HuH-7.5 (cell line): Measurements from ENCODE around the gene LPCAT1.

Source experiments
- DNase-seq: peaks from one replicate; pipeline ENCODE4 v3.0.0; 2011; ENCODE audit warnings: low spot score

LPCAT1 gene

DNA sequence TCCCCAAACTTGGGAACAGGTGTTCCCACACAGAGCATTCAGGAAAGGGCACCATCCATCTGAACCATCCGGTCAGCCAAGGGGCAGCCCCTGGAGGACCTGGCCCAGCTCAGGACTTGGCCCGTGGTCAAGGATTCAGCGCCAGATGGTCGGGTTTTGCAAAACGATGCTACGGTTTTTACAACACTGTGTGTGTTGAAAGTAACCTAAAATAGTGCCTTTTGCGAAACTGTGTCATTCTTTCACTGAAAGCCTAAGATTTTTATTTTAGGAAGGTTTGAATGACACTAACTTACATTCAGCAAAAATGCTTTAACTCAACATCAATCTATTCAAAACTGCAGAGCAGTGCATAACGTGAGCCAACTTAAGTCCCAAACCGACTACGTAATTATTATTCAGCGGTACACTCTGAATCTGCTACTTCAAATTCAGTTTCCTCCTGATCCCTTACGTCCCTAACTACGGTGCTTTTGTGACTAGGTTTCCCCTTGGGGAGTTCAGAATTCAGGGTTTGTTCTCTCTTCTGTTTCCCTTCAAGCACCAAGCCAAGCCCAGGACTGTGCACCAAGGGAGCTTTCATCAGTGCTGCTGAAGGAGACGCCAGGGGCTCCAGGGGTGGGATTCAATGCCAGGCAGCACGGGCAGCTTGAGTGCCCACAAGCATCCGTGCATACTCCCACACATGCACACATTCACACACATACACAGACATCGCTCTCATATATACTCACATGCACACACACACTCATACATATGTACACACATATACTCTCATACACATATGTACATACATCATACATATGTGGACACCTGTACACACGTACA lies 25.8 kb downstream of the LPCAT1 start:
- DNase-seq: no peak

DNA sequence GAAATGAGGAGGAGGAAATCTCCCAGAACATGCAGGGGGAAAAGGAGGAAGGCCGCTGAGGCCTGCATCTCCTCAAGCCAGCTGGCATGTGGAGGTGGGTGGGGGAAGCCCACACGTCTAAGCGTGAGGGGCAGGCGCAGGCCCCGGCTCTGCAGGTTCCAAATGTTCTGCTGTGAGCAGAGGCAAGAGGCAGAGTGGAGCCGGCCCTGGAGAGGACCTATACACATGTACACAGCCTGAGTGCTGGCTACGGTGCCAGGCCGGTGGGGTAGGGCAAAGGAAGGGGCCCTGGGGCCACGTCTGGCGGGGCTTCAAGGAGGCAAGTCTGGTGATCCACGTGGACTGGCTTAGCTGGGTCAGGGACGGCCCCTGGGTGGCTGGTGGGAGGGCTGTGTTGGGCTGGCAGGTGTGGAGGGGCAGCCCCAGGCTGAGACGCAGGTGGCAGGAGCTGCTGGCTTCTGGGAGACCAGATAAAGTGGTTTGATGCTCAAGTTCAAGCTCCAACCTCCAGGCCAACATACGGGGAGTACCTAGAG lies 26.4 kb downstream of the LPCAT1 start:
- DNase-seq: no peak

DNA sequence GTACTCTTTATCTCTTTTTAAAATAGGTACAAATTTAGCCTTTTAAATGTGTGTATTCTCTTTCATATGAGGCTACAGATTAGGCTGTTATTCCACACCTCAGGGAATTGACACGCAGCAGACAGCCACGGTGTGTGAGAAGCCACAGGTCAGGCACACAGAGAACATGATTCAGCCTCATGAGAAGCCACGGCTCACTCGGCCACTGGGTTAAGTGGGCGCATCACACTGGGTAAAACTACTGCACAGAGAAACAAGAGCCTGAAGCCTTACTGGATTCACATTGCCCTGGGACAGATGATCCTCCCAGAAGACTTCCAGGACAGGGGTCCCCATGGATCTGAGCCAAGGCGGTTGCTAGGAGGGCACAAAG lies 28.2 kb downstream of the LPCAT1 start:
- no peak for DNase-seq

DNA sequence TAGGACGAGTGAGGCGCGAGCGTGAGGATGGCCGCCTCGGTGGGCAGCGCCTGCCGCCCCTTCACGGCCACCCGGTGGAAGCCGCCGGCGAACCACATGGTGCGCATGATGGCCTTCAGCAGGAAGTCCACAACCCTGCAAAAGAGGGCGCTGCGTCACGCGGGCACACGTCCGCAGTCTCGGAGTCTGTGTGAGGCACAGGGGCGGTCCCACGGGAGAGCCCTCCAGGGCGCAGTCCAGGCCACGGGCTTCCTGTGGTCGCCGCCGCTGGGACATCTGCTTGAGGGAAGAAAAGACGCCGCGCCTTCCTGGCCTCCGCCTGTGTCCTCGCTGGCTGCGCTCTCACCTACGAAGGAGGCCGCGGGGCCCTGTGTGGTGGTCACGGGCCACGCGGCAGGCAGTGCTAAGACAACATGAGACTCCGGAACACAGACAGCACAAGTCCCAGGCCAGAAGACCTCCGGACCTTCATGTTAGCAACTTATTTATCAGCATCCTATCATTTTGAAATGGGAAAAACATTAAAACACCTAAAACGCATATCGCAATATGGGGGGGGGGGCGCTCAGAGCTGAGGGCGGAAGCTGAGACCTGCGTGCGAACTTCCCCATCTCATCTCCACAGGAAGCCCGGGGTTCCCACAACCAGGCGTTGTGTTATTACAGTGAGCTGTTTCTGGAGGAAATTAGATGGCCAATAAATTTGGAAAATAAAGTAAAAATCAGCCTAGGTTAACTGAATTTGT lies 28.8 kb downstream of the LPCAT1 start:
- DNase-seq: no peak

- no peak for DNase-seq
Observed at GRCh38 chr5:1493941-1494340, 29.8 kb downstream of the LPCAT1 start.

DNA sequence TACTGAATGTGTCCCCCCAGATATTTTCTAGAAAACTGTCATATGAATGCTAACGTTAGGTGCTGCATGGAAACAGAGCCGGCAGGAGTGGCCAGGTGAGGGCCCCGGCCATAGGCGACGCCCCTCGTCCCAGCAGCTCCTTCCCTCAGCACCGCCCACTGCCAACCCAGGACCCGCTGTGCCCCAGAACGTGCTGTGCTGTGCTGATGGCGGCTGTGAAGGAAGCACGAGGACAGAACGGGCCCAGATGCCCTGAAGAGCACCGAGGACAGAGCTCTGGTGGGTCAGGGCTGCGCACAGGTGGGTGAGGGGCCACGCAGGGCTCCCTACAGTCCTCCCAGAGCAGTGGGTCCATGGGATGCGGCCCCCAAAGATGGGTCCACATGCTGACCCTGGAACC lies 30.3 kb downstream of the LPCAT1 start:
- no peak for DNase-seq

GRCh38 chr5:1492757-1493156 lies 31.0 kb downstream of the LPCAT1 start:
- no peak for DNase-seq

DNA sequence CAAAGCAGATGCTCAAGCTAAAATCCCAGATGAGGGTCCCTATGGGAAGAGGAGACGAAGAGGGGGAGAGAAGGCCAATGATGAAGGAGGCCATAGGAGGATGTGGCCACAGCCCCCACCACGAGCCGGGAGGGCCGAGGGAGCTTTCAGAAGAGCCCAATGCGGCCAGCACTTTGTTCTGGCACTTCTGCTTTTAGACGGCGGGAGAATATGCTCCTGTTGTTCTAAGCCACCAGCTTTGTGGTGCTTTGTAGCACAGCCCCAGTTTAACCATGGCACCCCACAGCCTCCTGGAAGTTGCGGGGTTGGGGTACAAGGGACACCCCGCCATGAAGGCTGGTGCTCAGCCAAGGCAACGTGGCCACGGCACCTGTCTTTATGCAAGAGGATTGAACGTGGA lies 33.4 kb downstream of the LPCAT1 start:
- DNase-seq: no peak

DNA sequence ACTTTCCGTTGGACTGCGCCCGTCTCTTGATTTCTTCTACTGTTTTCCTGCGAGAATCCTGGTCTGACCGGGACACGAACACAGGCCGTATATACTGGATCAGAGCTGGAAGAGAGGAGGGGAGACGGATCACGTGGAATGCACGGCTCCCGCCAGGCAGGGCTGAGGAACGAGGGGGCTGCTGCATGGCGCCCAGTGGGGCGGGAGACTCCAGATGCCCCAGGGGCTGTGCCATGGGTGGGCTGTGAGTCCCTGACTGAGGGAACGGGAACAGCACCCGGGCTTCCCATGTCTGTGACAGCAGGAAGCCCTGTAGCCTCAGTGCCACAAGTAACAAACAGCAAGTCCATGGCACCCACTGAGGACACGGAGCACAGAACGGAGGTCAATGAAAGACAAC lies 34.0 kb downstream of the LPCAT1 start:
- DNase-seq: no peak

DNA sequence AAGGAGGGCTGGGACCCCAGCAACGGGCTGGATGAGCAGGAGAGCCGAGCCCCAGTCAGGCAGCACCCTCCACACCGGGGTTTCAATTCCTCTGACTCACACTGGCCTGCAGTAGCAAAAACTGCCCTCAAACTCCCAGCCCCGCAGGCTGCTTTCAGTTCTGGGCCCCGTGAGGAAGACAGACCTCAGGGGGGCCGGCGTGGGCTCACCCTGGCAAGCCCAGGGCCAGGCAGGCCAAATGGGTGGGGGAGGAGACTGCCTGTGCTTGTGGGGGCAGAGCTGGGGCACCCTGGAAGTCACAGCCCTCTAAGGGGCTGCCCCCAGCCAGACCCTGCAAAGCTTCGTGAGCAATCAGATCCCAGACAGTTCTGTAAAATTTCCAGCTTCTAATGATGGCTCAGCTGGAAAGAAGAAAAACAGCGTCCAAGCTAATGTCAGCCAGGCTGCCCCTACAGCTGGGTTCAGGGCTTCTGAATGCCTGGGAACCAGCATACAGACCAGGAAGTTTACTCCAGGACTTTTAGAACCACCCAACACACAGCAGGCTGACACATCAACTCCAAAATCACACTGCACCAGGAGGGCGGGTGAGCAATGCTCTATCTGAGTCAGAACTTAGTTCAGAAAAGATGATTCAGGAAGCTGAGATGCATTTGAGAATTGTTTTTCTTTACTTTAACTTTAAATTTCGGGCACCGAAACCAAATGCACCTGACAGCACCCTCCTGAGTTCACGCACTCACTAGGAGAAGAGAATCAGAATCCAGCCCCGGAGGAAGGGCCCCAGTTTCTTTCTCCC lies 34.7 kb downstream of the LPCAT1 start:
- DNase-seq: no peak

DNA sequence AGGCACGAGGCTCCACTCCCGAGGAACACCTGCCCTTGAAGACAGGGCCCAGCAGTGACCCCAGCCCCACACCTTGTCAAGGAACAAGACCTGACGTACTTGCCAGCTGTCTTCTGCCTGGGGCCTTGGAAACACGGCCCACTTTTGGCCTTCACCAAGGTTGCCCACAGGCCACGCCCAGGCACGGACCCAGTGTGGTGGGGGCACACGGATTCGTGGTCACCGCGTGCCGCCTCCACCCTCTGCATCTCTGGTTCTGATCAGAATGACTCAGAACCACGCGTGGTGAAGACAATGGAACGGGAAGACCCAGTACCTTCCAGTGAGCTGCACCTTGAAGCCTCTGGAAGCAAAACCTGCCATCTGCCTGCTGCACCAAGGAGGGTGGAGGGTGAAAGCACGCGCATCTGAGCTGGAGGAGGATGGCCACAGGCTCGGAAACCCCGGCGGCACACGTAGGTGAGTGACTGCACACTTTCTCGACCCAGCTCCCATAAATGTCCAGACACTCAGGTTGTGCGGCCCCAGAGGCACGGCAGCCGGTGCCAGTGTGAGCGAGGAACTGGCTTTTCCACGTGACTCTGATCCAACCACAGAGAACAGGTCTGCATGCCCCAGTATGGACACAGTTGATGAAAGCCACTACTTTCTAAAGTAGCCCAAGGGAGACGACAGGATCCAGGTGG lies 36.5 kb downstream of the LPCAT1 start:
- DNase-seq: no peak

DNA sequence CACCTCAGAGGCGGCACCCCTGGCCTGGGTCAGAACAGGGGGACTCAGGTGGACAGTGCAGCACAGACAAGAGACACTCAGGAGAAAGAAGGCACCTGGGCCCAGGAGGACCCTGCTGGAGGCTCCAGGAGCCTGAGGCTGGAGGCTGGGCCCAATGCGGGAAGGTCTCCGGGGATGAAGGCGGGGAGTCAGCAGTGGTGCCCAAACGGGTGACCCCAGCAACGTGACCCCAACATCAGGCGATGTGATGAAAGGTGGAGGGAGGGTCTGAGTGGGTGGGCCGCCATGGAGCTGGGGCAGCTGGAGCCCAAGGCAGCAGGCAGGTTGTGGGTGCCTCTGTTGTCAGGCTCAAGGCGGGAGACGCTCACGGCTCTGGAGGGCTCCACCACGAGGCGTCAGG lies 37.5 kb downstream of the LPCAT1 start:
- no peak for DNase-seq

DNA sequence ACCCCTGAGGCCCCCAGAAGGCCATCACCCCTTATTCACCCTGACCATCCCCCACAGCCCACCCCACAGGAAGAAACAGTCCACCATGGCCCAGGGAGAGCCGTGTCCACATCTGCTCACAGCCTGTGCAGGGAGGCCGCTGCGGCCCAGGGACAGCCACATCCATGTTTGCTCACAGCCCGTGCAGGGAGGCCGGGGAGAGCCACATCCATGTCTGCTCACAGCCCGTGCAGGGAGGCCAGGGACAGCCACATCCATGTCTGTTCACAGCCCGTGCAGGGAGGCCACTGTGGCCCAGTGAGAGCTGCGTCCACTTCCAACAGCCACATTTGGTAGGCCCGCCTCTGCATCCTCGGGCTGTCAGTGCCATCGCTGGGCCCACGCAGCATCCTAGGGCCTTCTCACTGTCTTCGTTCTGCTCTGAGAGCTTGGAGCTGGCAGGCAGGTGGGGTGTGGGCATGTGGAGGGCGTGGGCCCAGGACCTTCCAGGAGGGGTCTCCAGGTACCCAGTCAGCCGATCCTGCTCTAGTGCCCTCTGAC lies 38.1 kb downstream of the LPCAT1 start:
- no peak for DNase-seq

- DNase-seq: no peak
Observed at GRCh38 chr5:1484730-1485578, 38.8 kb downstream of the LPCAT1 start.

GRCh38 chr5:1483856-1484729 lies 39.7 kb downstream of the LPCAT1 start:
- no peak for DNase-seq

GRCh38 chr5:1483064-1483463 lies 40.7 kb downstream of the LPCAT1 start:
- no peak for DNase-seq

DNA sequence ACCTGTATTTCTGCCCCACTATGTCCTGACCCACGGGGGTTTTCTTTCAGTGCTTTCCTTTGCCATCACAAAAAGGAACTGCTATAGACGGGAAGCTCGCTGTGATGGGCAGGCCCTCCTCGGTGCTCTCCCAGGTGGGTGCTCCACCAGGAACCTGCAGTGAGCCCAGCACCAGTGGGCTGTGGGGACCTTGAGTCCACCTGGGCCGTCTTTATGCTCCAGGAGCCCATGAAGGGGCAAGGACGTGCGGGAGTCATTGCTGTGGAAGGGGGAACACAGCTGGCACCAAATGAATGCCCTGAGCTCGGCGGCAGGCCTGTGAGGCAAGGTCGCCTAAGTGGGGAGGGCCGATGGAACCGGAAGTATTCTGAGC lies 41.8 kb downstream of the LPCAT1 start:
- DNase-seq: no peak

DNA sequence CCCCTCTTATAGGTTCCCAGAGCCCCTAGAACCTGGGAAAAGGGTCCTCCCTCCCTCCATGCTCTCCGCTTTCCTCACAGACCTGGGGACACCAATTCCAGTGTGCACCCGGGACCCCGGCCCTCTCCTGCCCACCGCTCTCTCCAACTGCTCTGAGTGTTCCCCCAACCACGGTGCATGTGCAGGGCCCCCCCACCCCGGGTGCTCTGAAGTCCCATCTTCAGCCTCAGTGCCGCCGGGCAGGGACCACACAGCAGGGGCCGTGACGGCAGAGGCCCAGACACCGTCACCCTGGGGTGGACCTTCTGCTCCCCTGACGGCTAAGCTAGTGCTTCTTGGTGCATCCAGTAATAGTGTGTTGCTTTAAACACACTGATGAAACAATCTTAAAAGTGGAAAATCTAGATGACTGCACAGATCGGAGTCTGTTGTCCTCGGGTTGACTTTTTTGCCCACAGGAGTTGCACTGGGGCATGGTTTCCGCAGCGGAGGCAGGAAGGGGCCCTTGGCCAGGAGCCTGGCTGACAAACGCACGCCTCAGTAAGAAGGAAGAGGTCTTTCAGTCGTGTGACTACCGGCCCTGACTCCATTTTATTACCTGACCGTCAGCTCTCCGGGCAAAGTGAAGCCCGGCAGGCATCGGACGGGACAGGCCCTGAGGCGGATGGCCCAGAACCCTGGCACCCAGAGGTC lies 42.3 kb downstream of the LPCAT1 start:
- no peak for DNase-seq

DNA sequence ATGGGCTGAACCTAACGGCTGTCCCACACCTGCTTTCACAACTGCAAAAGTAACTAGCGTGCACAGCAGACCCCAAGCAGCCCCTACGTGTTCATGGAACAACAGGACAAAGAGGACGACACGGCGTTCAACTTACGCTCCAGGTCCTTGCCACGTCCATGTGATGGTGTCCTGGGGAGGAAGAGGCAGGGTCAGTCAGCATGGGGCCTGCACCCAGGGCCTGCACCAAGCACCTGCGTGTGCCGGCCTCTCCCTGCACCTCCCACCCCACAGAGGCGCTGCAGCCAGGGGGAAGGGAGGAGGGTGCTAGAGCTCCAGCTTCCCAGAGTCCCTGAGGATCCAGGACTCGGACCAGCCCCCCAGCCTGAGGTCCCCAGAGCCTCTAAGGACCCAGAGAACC lies 43.0 kb downstream of the LPCAT1 start:
- no peak for DNase-seq
